Fibroblast of villous mesenchyme (primary cell): ENCODE results near the gene NKX1-2. TPM values are rescaled to one million over a fixed set of nuclear protein-coding genes. Genes with fewer than 3 reads are reported as not detected.

Source experiments
- DNase-seq: peaks from one replicate; pipeline ENCODE4 v3.0.0-alpha.2; 2010; ENCODE audit warnings: low read depth
- H3K4me3 ChIP-seq: 2 replicates; pipeline ENCODE4 v1.5.1; 2011; ENCODE audit warnings: low read depth, mild to moderate bottlenecking, low read length
- CTCF ChIP-seq: IDR thresholded peaks from 2 replicates; pipeline ENCODE4 v1.5.1; 2012; ENCODE audit warnings: low read depth, mild to moderate bottlenecking, low read length; ENCODE audit not compliant: insufficient read depth
- total RNA-seq: library from RNA; depleted of rRNA; stranded (reverse); fragments of >200 nt; gene quantifications from 2 replicates; pipeline ENCODE4 v1.2.3, GENCODE V29; 2012

NKX1-2 gene
- total RNA-seq, 1 donor, result not detected

GRCh38 chr10:124428207-124428777, 21.5 kb downstream of the NKX1-2 start:
- H3K4me3 ChIP-seq, result no peak overlapping the region
- no peak for TF ChIP-seq CTCF
- DNase-seq, result no peak

- no peak overlapping the region for H3K4me3 ChIP-seq
- no peak for TF ChIP-seq CTCF
- DNase-seq, result no peak
Observed at GRCh38 chr10:124425227-124425962, 24.4 kb downstream of the NKX1-2 start.

GRCh38 chr10:124423813-124424212, 26.0 kb downstream of the NKX1-2 start:
- H3K4me3 ChIP-seq, result no peak overlapping the region
- TF ChIP-seq CTCF, result no peak
- DNase-seq, result no peak

- DNase-seq, result no peak
- TF ChIP-seq CTCF, result no peak
- no peak overlapping the region for H3K4me3 ChIP-seq
Observed at GRCh38 chr10:124422742-124423141, 27.1 kb downstream of the NKX1-2 start.

- no peak for TF ChIP-seq CTCF
- H3K4me3 ChIP-seq, result no peak overlapping the region
- DNase-seq, result no peak
Observed at GRCh38 chr10:124420254-124420653, 29.6 kb downstream of the NKX1-2 start.

GRCh38 chr10:124419635-124420034, 30.2 kb downstream of the NKX1-2 start:
- TF ChIP-seq CTCF, result no peak
- no peak for DNase-seq
- no peak overlapping the region for H3K4me3 ChIP-seq
